ENCODE results near the gene MORC4.
"Not testable (repeated sequence)": the region's sequence is repeated elsewhere in the genome, so short reads cannot be mapped to it uniquely, and the experiment has no call there.

MORC4 gene

DNA sequence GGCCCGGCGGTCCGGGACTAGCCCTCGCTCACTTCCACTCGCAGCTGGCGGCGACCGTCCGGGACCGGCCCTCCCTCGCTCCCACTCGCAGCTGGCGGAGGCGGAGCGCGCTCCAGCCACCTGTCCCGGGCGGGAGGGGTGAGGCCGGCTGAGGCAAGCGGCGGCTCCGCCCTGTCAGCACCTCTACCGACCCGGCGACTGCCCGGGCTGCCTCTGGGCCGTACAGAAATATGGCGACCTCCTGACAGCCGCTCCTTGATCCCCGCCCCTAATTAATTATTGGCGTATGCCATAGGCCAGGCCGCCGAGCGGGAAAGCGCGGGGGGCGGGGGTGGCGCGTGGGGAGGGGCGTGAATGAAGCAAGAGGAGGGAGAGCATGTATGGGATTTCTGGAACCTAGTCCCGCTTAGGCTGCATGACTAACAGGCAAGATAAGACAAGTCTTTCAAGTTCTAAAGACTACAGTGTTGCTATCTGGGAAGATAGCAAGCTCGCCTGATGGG lies at the start of gene MORC4:
Gene MORC4 (minus strand): TSS at position 200 of the 503 bp plus-strand sequence. CDS start 243 bp downstream, outside the sequence.
- peak; percentile 75 for DNase-seq

DNA sequence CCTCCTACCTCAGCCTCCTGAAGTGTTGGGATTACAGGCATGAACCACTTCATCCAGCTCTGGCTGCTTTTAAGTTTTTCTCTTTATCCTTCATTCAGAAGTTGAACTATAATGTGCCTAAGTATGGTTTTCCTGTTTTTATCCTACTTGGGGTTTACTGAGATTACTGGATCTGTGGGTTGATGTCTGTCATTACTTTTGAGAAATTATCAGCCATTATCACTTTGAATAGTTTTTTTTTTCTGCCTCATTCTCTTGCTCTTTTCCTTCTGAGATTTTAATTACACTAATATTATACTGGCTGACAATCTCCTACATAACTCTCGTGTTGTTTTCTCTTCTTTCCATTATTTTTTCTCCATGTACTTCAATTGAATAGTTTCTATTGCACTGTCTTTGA lies 47.6 kb upstream of the MORC4 start:
- DNase-seq, result no peak

DNA sequence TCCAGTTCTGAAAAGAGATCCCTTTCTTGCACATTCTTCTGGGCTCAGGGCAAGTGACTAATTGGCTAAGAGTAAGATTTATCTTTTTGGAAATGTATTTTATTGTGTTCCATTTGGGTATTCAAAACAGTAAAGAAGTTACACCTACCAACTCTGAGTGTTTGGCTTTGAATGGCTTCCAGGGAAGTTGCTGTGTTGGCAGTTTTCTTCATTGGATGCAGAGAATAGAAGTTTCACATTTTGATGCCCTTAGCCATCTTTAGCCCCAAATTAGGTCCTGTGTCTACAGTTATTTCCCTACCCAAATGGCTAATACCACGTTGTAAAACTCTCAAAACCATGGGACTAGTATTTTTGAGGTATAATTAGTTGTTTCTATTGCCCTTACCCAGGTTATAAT lies 29.7 kb upstream of the MORC4 start:
- no peak for DNase-seq

DNA sequence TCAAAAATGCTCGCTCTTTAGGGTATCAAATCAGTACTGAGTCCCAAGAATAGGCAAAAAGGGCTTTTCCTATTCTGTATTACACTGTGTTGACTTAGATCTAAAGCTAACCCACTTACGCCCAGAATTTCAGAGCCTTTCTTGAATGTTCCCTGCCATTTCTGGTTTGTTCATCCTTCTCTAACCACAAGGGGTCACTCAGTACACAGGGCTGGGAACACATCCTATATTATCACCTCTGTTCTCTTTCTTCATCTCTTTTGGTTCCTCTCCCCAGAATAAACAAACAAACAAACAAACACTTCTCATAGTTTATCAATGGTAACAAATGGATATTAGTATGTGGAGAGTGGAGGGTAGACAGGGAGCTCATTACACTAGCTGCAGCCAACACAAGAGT lies 25.5 kb upstream of the MORC4 start:
- DNase-seq, result peak; percentile 1

GRCh38 chrX:107014936-107015335 lies 14.9 kb upstream of the MORC4 start:
- DNase-seq, result no peak

DNA sequence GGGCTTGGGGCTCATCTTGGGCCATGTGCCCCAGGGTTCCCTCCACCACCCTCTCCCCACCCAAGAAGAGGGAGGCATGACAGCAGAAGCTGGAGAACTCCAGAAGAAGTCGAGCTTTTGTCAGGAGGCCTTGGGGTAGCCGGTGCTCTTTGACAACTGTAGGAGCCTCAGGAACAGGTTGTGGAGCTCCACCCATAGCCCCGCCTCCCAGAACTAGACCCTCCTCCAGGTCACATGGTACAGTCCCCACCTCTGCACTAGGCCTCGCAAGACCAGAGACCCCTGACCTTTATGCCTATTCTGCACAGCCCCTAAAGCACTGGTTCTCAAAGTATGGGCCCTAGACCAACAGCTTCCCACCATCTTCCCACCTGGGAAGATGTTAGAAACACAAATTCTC lies 8.0 kb upstream of the MORC4 start:
- DNase-seq, result no peak

GRCh38 chrX:106999002-106999975 lies 723 bp downstream of the MORC4 start:
- peak; percentile 43 for DNase-seq

DNA sequence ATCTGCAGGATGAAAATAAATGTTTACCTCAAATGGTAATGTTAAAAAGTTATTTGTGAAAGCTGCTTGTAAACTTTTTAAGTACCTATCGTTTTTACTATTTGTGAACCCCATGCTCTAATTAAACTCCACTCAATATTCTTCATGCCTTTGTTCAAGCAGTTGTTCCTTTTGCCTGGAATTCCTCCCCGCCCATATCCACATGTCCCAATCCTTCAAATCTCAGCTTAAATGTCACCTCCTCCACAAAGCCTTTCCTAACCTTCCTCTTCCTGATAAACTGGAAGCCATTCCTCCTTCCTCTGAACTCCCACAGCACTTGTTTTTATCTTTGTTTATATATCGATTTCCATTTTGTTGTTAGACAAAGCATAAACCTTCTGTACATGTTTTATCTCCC lies 2.4 kb downstream of the MORC4 start:
- DNase-seq, result no peak

GRCh38 chrX:106995678-106996077 lies 4.3 kb downstream of the MORC4 start:
- no peak for DNase-seq

- no peak for DNase-seq
These were observed 12.5 kb downstream of the MORC4 start for GRCh38 chrX:106987488-106987887.

- DNase-seq, result no peak
These were observed 18.9 kb downstream of the MORC4 start for GRCh38 chrX:106980952-106981626.

GRCh38 chrX:106976416-106976815 lies 23.6 kb downstream of the MORC4 start:
- DNase-seq, result no peak

GRCh38 chrX:106973433-106974149 lies 26.4 kb downstream of the MORC4 start:
- peak; percentile 89 for DNase-seq

GRCh38 chrX:106972896-106973295 lies 27.1 kb downstream of the MORC4 start:
- no peak for DNase-seq

- DNase-seq, result not testable (repeated sequence)
These were observed 33.5 kb downstream of the MORC4 start for GRCh38 chrX:106966547-106966946.

GRCh38 chrX:106964290-106964689 lies 35.7 kb downstream of the MORC4 start:
- DNase-seq, result no peak

- DNase-seq, result no peak
These were observed 36.9 kb downstream of the MORC4 start for GRCh38 chrX:106963111-106963510.

- peak; percentile 19 for DNase-seq
These were observed 40.1 kb downstream of the MORC4 start for GRCh38 chrX:106959901-106960300.

DNA sequence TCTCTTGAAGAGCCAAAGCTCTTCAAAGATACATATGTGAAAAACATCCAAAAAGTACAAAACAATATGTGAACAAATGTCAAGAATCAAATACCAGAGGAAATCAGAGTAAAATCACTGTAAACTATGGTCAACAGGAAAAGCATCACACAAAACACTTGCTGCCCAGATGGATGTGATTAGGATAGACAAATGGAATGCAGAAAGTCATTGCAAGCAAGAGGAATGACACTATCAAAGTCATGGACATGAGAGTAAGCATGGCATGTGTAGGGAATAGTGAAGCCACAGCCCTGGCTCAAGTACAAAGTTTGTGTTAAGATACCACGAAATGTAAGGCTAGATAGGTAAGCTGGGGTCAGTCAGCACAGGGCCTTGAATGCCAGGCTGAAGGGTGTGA lies 42.2 kb downstream of the MORC4 start:
- DNase-seq, result no peak

- DNase-seq, result no peak
These were observed 44.8 kb downstream of the MORC4 start for GRCh38 chrX:106955004-106955772.

- DNase-seq, result no peak
These were observed 46.0 kb downstream of the MORC4 start for GRCh38 chrX:106954041-106954440.

GRCh38 chrX:106952988-106953387 lies 47.0 kb downstream of the MORC4 start:
- peak; percentile 11 for DNase-seq
